Retinal pigment epithelial cell (primary cell): ENCODE results near the gene TCF12.

ENCODE experiments used
- DNase-seq: peaks from one replicate; pipeline ENCODE4 v3.0.0-alpha.2; 2010; ENCODE audit warnings: low read depth
- H3K4me3 ChIP-seq: 2 replicates; pipeline ENCODE4 v1.5.1; 2011; ENCODE audit warnings: mild to moderate bottlenecking, low read length, control low read depth, moderate library complexity
- TF ChIP-seq, protein P1 (sequence below): conservative IDR thresholded peaks from 2 replicates; pipeline ENCODE4 v1.5.1; 2011; ENCODE audit warnings: low read depth, low read length, control low read depth, inconsistent platforms

TCF12 gene

DNA sequence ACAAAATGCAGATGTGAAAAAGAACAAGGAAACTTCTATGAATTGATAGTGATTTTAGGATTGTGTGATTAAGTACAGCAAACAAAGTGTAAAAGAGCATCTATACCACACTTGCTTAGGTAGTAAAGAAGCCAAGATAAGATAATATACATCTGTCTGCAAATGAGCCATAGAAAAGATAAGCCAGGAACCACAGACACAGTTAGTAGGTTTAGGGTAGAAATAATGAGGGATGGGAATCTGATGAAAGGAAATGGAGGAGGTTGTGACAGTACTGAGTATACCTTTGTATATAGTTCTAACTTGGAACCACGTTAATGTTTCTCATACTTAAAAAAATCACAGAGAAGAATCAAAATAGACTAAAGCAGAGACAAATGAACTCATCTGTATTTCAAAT is 54.0 kb downstream of the TCF12 start:
- DNase-seq = no peak
- TF ChIP-seq, protein P1, sequence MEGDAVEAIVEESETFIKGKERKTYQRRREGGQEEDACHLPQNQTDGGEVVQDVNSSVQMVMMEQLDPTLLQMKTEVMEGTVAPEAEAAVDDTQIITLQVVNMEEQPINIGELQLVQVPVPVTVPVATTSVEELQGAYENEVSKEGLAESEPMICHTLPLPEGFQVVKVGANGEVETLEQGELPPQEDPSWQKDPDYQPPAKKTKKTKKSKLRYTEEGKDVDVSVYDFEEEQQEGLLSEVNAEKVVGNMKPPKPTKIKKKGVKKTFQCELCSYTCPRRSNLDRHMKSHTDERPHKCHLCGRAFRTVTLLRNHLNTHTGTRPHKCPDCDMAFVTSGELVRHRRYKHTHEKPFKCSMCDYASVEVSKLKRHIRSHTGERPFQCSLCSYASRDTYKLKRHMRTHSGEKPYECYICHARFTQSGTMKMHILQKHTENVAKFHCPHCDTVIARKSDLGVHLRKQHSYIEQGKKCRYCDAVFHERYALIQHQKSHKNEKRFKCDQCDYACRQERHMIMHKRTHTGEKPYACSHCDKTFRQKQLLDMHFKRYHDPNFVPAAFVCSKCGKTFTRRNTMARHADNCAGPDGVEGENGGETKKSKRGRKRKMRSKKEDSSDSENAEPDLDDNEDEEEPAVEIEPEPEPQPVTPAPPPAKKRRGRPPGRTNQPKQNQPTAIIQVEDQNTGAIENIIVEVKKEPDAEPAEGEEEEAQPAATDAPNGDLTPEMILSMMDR = no peak
- no peak overlapping the region for H3K4me3 ChIP-seq

DNA sequence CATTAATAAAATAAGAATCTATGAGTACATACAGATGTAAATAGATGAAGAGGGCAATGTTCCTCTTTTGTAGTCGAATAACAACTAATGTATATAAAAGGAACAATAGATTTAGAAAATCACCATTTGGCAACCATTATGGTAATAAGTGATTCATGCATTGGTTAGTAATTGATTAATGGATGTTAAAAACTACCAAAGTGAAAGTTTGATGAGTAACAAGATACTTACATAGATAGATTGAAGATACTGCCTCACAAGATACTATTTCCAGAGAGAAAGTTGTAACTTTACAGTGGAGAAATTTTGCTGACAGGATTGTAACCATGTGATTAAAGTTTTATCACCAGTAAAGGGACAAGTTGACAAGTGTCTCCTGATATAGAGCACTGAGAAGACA is 55.0 kb downstream of the TCF12 start:
- DNase-seq = no peak
- TF ChIP-seq, protein P1 = no peak
- H3K4me3 ChIP-seq = no peak overlapping the region

DNA sequence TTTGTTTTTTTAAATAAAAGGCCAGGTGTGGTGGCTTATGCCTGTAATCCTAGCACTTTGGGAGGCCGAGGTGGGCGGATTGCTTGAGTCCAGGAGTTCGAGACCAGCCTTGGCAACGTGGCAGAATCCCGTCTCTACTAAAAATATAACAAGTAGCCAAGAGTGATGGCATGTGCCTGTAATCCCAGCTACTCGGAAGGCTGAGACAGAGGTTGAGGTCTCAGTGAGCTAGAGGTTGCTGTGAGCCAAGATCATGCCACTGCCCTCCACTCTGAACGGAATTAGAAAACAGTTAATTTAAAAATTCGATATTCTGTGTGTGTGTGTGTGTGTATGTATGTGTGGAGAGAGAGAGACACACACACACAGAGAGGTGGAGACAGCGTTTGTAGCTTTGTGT is 58.8 kb downstream of the TCF12 start:
- TF ChIP-seq, protein P1 = no peak
- DNase-seq = no peak
- H3K4me3 ChIP-seq = no peak overlapping the region

DNA sequence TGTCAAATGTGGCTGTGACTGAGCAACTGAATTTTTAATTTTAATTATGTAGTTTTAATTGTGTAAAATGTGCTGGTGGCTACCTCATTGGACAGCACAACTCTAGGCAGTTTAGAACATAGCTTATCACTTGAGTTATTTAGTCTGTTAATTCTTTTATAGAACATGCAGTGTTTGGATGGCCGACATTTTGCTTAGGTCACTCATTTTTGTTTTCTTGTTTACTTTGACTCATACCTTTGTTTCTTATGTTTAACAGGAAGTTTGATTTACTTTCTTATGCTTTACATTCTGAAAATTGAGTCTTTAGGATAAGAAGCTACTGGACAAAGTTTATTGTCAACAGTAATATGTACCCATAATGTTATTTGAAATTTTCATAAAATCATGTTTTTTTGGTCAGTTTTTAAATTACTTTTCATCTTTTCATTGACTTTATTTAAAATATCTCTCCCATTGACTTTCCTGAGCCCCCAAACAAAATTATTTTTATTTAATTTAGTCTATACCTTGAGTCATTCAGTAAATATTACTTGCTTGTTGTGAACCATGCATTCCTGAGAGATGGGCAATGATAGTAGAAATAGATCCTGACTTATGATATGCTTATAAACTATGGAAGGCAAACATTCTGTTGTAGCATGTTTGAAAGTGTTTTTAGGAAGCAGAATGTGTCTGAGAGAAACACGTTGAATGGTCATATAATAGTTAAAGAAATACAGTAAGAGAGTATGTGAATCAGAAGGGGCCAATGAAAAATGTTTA is 60.6 kb downstream of the TCF12 start:
- no peak for DNase-seq
- no peak overlapping the region for H3K4me3 ChIP-seq
- TF ChIP-seq, protein P1 = no peak

DNA sequence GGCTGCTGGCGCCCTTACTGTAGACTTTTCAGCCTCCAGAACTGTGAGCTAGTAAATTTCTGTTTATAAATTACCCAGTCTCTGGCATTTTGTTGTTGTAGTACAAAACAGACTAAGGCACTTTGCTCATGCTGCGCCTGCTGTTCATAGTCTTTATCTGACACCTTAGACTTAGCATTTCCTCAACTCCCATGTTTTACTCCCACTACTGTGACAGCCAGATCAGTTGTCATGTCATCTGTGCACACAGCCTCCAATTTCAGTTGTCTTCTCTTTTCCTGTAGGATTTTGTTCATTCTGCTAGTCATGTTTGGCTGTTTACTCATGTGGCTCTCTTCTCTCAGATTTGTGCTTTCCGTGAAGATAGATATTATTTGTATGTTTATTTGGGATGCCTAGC is 62.0 kb downstream of the TCF12 start:
- DNase-seq = no peak
- H3K4me3 ChIP-seq = no peak overlapping the region
- TF ChIP-seq, protein P1 = no peak

DNA sequence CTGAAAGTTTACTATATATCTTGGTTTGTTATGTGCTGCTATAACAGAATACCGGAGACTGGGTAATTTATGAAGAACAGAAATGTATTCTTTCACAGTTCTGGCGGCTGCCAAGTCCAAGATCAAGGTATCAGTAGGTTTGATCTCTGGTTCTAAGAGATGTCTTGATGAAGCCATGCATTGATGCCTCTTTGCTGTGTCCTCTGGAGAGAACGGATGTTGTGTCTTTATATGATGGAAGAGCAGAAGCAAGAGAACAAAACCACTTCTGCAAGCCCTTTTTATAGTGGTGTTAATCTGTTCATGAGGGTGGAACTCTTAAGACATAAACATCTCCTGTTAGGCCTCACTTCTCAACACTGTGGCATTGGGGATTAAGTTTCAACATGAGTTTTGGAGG is 62.7 kb downstream of the TCF12 start:
- TF ChIP-seq, protein P1 = no peak
- DNase-seq = no peak
- no peak overlapping the region for H3K4me3 ChIP-seq

DNA sequence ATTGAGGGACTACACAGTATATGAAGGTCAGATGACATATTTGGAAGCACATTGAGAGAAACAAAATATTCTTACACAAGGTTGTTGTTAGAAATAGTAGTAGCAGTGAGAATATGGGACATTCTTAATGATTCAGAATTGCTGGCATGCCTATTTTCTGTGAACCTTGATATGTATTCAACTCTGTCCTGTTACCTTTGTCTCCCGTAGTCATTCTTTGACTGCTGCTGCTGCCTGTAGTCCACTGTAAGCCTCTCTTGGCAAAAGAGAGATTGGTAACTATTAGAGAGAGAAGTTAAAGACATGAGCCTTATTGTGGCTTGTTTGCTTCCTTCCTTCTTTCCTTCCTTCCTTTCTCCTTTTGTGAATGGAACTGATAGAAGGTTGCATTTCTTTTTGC is 64.5 kb downstream of the TCF12 start:
- TF ChIP-seq, protein P1 = no peak
- H3K4me3 ChIP-seq = no peak overlapping the region
- DNase-seq = no peak
